Prostate gland (tissue), 2 donors: ENCODE results near the gene PIAS1. TPM values are rescaled to one million over a fixed set of nuclear protein-coding genes. Genes with fewer than 3 reads are reported as not detected.

Experiments
- DNase-seq: peaks from one replicate; pipeline ENCODE4 v3.0.0-alpha.2; 2019; ENCODE audit warnings: low spot score
- H3K27ac ChIP-seq, 2 donors: fragments of 200-600 bp; sonication (generic); 2 replicates each; pipeline ENCODE4 v1.5.1; 2017 to 2019
- H3K27me3 ChIP-seq: fragments of 200-600 bp; sonication (generic); replicated peaks from 2 replicates; pipeline ENCODE4 v1.5.1; 2019; ENCODE audit not compliant: insufficient read depth
- H3K36me3 ChIP-seq, 2 donors: fragments of 200-600 bp; sonication (generic); 1 replicate in 1 of 2; 2 replicates in 1 of 2; pipeline versions ENCODE4 v1.5.1 to v1.8.1; 2017 to 2019
- H3K4me1 ChIP-seq: fragments of 200-600 bp; sonication (generic); replicated peaks from 2 replicates; pipeline ENCODE4 v1.5.1; 2019
- H3K4me3 ChIP-seq, 2 donors: fragments of 200-600 bp; sonication (generic); 2 replicates each; pipeline ENCODE4 v1.5.1; 2017 to 2019
- H3K9me3 ChIP-seq: fragments of 200-600 bp; sonication (generic); 2 replicates; pipeline ENCODE4 v1.5.1; 2017
- CTCF ChIP-seq, 4 experiments: fragments of 200-600 bp in 2 of 4; fragments of 450-650 bp in 2 of 4; sonication (generic) in 2 of 4; IDR thresholded peaks; 1 replicate in 3 of 4; 2 replicates in 1 of 4; pipeline ENCODE4 v1.5.1; 2016 to 2019; ENCODE audit warnings: antibody characterized with exemption in 4 of 4, mild to moderate bottlenecking in 2 of 4, moderate library complexity in 2 of 4
- POLR2A ChIP-seq: fragments of 450-650 bp; IDR thresholded peaks from one replicate; pipeline ENCODE4 v1.6.1; 2016; ENCODE audit warnings: antibody characterized with exemption, mild to moderate bottlenecking
- POLR2AphosphoS5 ChIP-seq: sonication (generic); formaldehyde crosslinking; IDR thresholded peaks from one replicate; pipeline ENCODE4 v1.6.1; 2017; ENCODE audit warnings: antibody characterized with exemption
- WGBS: methylation state at CpG from one replicate; pipeline ENCODE4 v1.1.5; 2018; 5-methylcytosine and 5-hydroxymethylcytosine counted together
- intact Hi-C: fragments of 100-400 bp; cut with DNase I; formaldehyde crosslinking; loops from one replicate; pipeline ENCODE4 v1.14.2; 2022
- total RNA-seq, 2 donors: library from RNA; depleted of rRNA; stranded (reverse); fragments of >200 nt; gene quantifications; one replicate each; pipeline ENCODE4 v1.1.0, GENCODE V29; 2016

The PIAS1 gene
- total RNA-seq, 2 donors from 2014 or later = 40.9 to 58.4 TPM

- H3K4me3 ChIP-seq = no peak overlapping the region
- no peaks in the 10 kb centered on the region for H3K27me3 ChIP-seq
- WGBS = 84% methylated on average over 14 of the region's 14 CpGs
- H3K27ac ChIP-seq = no peak overlapping the region
- H3K4me1 ChIP-seq = no peaks in the 10 kb centered on the region
- DNase-seq = no peak
- intact Hi-C loops = no loop called here
- H3K9me3 ChIP-seq = no peaks in the 10 kb centered on the region
- H3K36me3 ChIP-seq = no peaks in the 10 kb centered on the region
- TF ChIP-seq POLR2A (no peak), POLR2AphosphoS5 (no peak), CTCF (IDR thresholded peaks at IDR 0.05) (no peak)
These were observed 8.5 kb upstream of the PIAS1 start for GRCh38 chr15:68045289-68046265.

- TF ChIP-seq POLR2AphosphoS5 = no peak
- no peak for TF ChIP-seq POLR2A
- TF ChIP-seq CTCF (IDR thresholded peaks at IDR 0.05) = no peak
These were observed 6.3 kb upstream of the PIAS1 start for GRCh38 chr15:68047826-68048225.

GRCh38 chr15:68051109-68051508 is 3.0 kb upstream of the PIAS1 start:
- Histone ChIP-seq H3K9me3 (no peaks in the 10 kb centered on the region), H3K4me3 (no peak overlapping the region), H3K36me3 (no peaks in the 10 kb centered on the region), H3K27ac (no peak overlapping the region), H3K4me1 (no peaks in the 10 kb centered on the region), H3K27me3 (no peaks in the 10 kb centered on the region)
- no peak for DNase-seq
- intact Hi-C loops = loop anchor here (10.0 kb wide), 3 partner anchors 86 to 166 kb away; no protein-coding TSS in a partner anchor
- TF ChIP-seq CTCF (IDR thresholded peaks at IDR 0.05) (no peak), POLR2AphosphoS5 (no peak)
- 81% methylated on average over 2 of the region's 2 CpGs for WGBS

More at GRCh38 chr15:68047826-68048225, 6.3 kb upstream of the PIAS1 start:
- no peaks in the 10 kb centered on the region for H3K9me3 ChIP-seq
- H3K36me3 ChIP-seq = no peaks in the 10 kb centered on the region
- no peaks in the 10 kb centered on the region for H3K4me1 ChIP-seq
- no peaks in the 10 kb centered on the region for H3K27me3 ChIP-seq
- 92% methylated on average over 3 of the region's 3 CpGs for WGBS
- intact Hi-C loops = no loop called here
- no peak overlapping the region for H3K27ac ChIP-seq
- H3K4me3 ChIP-seq = no peak overlapping the region
- no peak for DNase-seq

- Histone ChIP-seq H3K27me3 (no peaks in the 10 kb centered on the region), H3K9me3 (no peaks in the 10 kb centered on the region), H3K4me1 (peaks cover 2% of the 10 kb centered on the region), H3K36me3 (no peaks in the 10 kb centered on the region), H3K4me3 (no peak overlapping the region), H3K27ac (no peak overlapping the region)
- intact Hi-C loops = loop anchor here (10.0 kb wide), 3 partner anchors 87 to 167 kb away; no protein-coding TSS in a partner anchor
- 93% methylated on average over 1 of the region's 1 CpG for WGBS
- no peak for TF ChIP-seq POLR2AphosphoS5
- no peak for TF ChIP-seq POLR2A
- TF ChIP-seq CTCF (IDR thresholded peaks at IDR 0.05) = no peak
- no peak for DNase-seq
These were observed 2.2 kb upstream of the PIAS1 start for GRCh38 chr15:68051907-68052306.
